ENCODE data around the gene ANKRD9. TPM values are rescaled to one million over a fixed set of nuclear protein-coding genes. Genes with fewer than 3 reads are reported as not detected.

The ANKRD9 gene
- total RNA-seq, 1 donor from 2014 or later: 31.4 TPM

DNA sequence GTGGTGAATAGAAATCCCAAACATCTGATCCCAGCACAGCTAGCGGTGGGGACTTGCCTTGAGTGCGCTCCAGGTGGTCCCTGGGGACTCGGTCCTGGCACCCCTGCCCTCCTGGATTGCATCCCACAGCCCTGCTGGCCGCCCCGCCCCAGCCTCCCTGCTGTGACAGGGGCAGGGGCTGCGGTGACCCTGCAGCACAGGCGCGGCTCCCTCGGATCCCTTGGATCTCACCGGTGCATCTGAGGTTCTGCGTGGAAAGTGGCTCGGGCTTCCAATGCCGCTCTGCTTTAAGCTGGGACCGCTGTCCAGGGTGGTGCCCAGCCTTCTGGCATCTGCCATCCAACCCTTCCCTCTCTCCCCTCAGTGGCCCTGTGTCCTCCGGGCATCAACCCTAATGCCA lies 16.0 kb downstream of the ANKRD9 start:
- Mint-ChIP-seq H3K4me1 (ENCODE audit: unreplicated experiment) (peaks cover 6% of the 10 kb centered on the region), H3K9me3 (no peaks in the 10 kb centered on the region), H3K4me3 (no peak overlapping the region), H3K27me3 (no peaks in the 10 kb centered on the region), H3K36me3 (no peaks in the 10 kb centered on the region), H3K27ac (no peak overlapping the region)
- DNase-seq (ENCODE audit: extremely low spot score, unreplicated experiment): no peak
- TF ChIP-seq, protein P1, sequence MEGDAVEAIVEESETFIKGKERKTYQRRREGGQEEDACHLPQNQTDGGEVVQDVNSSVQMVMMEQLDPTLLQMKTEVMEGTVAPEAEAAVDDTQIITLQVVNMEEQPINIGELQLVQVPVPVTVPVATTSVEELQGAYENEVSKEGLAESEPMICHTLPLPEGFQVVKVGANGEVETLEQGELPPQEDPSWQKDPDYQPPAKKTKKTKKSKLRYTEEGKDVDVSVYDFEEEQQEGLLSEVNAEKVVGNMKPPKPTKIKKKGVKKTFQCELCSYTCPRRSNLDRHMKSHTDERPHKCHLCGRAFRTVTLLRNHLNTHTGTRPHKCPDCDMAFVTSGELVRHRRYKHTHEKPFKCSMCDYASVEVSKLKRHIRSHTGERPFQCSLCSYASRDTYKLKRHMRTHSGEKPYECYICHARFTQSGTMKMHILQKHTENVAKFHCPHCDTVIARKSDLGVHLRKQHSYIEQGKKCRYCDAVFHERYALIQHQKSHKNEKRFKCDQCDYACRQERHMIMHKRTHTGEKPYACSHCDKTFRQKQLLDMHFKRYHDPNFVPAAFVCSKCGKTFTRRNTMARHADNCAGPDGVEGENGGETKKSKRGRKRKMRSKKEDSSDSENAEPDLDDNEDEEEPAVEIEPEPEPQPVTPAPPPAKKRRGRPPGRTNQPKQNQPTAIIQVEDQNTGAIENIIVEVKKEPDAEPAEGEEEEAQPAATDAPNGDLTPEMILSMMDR (conservative IDR thresholded peaks at IDR 0.05): no peak

DNA sequence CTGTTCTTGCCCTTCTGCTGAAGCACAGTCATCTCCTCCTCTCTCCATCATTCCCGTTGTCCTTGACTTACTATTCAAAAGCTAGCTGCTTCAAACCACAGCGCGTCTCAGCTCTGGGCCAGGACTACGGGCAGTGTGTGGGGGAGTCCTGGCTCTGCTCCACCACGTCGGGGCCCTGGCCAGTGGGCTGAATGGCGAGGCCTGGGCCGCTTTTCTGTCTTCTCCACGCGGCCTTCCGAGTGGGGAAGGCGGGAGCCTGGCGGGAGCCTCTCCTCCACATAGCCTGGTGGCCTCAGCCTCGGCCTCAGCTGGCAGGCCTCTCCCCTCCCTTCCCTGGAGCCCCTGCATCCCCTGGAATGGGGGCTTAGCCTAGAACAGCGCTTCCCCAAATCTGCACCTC lies 16.5 kb downstream of the ANKRD9 start:
- no peak overlapping the region for H3K27ac Mint-ChIP-seq
- TF ChIP-seq, protein P1 (conservative IDR thresholded peaks at IDR 0.05): no peak

DNA sequence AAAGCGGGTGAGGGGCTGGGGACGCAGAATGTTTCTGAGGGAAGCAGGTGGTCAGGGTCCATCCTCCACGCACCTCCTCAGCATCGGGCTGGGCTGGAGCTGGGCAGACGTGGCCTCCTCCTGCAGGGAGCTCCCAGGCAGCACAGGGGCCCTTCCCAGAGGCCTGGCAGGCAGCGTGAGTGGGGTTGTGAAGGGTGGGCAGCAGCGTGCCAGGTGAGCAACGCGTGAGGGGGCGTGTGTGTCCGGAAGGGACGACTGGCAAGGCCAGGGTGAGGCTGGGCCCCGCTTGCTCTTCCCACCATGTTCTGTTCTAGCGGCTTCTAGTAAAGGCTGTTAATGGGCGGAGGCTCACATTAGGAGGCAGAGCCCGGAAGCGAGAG lies 17.1 kb downstream of the ANKRD9 start:
- Mint-ChIP-seq H3K9me3 (no peaks in the 10 kb centered on the region), H3K27me3 (no peaks in the 10 kb centered on the region), H3K4me1 (ENCODE audit: unreplicated experiment) (peaks cover 6% of the 10 kb centered on the region), H3K4me3 (no peak overlapping the region), H3K27ac (no peak overlapping the region), H3K36me3 (no peaks in the 10 kb centered on the region)
- TF ChIP-seq, protein P1 (conservative IDR thresholded peaks at IDR 0.05): no peak
- DNase-seq (ENCODE audit: extremely low spot score, unreplicated experiment): no peak

More for the DNA sequence above, 16.5 kb downstream of the ANKRD9 start:
- Mint-ChIP-seq H3K4me3 (no peak overlapping the region), H3K27me3 (no peaks in the 10 kb centered on the region), H3K9me3 (no peaks in the 10 kb centered on the region), H3K36me3 (no peaks in the 10 kb centered on the region), H3K4me1 (ENCODE audit: unreplicated experiment) (peaks cover 6% of the 10 kb centered on the region)
- no peak for DNase-seq (ENCODE audit: extremely low spot score, unreplicated experiment)

DNA sequence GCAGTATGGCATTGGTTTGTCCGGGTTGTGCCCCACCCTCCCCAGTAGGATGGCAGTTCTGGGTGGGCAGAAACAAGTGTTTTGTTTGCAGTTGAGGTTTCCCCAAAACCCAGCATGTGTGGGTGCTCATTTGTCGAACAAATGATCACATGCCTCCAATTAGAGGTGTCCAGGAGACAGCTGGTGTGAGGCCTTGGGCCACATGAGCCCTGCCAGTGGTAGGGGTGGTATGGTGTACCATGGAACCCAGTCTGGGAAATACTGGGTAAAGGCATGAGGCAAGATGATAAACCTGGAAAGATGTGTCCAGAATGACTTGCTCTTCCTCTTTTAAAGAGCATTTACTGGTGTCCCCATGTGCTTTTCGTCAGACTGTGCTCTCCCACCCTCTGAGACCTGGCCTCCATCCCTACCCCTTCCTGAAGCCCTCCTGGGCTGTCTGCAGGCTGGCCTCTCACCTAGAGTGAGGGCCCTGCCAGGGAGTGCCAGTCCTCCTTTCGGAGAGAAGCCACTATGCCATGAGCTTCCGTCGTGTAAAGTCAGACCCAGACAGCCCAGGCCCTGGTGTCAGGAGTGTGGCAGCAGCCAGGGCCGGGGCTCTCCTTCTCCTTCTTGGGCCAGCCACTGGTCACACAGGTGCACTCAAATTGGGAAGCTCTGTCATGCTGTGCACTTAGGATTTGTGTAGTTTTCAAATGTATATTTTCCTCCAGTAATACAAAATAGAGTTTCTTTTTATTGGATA lies 17.6 kb downstream of the ANKRD9 start:
- H3K27me3 Mint-ChIP-seq: no peaks in the 10 kb centered on the region
- no peak overlapping the region for H3K4me3 Mint-ChIP-seq
- TF ChIP-seq, protein P1 (conservative IDR thresholded peaks at IDR 0.05): no peak
- H3K9me3 Mint-ChIP-seq: no peaks in the 10 kb centered on the region
- peaks cover under 1% of the 10 kb centered on the region for H3K36me3 Mint-ChIP-seq
- no peak overlapping the region for H3K27ac Mint-ChIP-seq
- peaks cover 6% of the 10 kb centered on the region for H3K4me1 Mint-ChIP-seq (ENCODE audit: unreplicated experiment)
- no peak for DNase-seq (ENCODE audit: extremely low spot score, unreplicated experiment)

DNA sequence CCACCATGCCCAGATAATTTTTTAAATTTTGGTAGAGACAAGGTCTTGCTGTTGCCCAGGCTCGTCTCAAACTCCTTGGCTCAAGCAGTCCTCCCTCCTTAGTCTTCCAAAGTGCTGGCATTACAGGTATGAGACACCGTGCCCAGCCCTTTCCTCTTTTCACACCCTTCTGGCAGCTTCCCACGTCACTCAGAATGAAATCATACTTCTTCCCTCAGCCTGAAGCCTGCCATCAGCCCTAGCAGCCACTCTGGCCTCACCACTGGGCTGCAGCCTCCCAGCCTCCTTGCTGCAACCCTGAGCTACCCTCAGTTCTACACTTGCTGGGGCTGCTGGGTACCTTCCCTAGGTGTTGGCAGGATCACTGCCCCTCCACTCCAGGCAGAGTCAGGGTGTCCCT lies 18.2 kb downstream of the ANKRD9 start:
- Mint-ChIP-seq H3K9me3 (no peaks in the 10 kb centered on the region), H3K36me3 (peaks cover 4% of the 10 kb centered on the region), H3K27ac (no peak overlapping the region), H3K27me3 (no peaks in the 10 kb centered on the region), H3K4me3 (no peak overlapping the region), H3K4me1 (ENCODE audit: unreplicated experiment) (peaks cover 6% of the 10 kb centered on the region)
- TF ChIP-seq, protein P1 (conservative IDR thresholded peaks at IDR 0.05): no peak
- DNase-seq (ENCODE audit: extremely low spot score, unreplicated experiment): no peak
